Gastrocnemius medialis (tissue), 4 donors: ENCODE measurements around the gene CERS6. TPM values are rescaled to one million over a fixed set of nuclear protein-coding genes. Genes with fewer than 3 reads are reported as not detected.

Experiments
- ATAC-seq, 2 donors: fragments of 150-250 bp; one replicate each; pipeline ENCODE4 v1.9.1; 2016
- DNase-seq, 2 donors: peaks; one replicate each; pipeline ENCODE4 v3.0.0-alpha.2; 2019
- H3K27ac ChIP-seq, 4 donors: fragments of 200-600 bp; sonication (generic); 1 replicate in 1 of 4; 2 replicates in 3 of 4; pipeline ENCODE4 v1.5.1; 2016 to 2018; ENCODE audit warnings: mild to moderate bottlenecking in 2 of 4, moderate library complexity in 1 of 4
- H3K27me3 ChIP-seq, 3 donors: fragments of 200-600 bp; sonication (generic) in 2 of 3; 1 replicate in 1 of 3; 2 replicates in 2 of 3; pipeline versions ENCODE4 v1.5.1 to v1.6.0; 2016 to 2019; ENCODE audit warnings: mild to moderate bottlenecking in 1 of 3, moderate library complexity in 1 of 3
- H3K36me3 ChIP-seq, 2 donors: fragments of 200-600 bp; sonication (generic) in 1 of 2; one replicate each; pipeline ENCODE4 v1.5.1; 2017 to 2018
- H3K4me1 ChIP-seq, 2 donors: fragments of 200-600 bp; sonication (generic) in 1 of 2; one replicate each; pipeline ENCODE4 v1.5.1; 2016 to 2017; ENCODE audit warnings: mild to moderate bottlenecking in 2 of 2
- H3K4me3 ChIP-seq, 4 donors: fragments of 200-600 bp; sonication (generic) in 3 of 4; 1 replicate in 1 of 4; 2 replicates in 3 of 4; pipeline ENCODE4 v1.5.1; 2016 to 2019; ENCODE audit warnings: mild to moderate bottlenecking in 2 of 4
- H3K9me3 ChIP-seq, 3 donors: fragments of 200-600 bp; sonication (generic) in 2 of 3; 1 replicate in 1 of 3; 2 replicates in 2 of 3; pipeline ENCODE4 v1.5.1; 2016 to 2019
- CTCF ChIP-seq, 5 experiments: fragments of 450-650 bp in 3 of 5; fragments of 200-600 bp in 2 of 5; sonication (generic) in 2 of 5; IDR thresholded peaks in 4 of 5; conservative IDR thresholded peaks in 1 of 5; 1 replicate in 4 of 5; 2 replicates in 1 of 5; pipeline ENCODE4 v1.5.1; 2016 to 2019; ENCODE audit warnings: antibody characterized with exemption in 5 of 5, mild to moderate bottlenecking in 3 of 5, moderate library complexity in 3 of 5
- POLR2A ChIP-seq, 2 donors: fragments of 450-650 bp; IDR thresholded peaks; one replicate each; pipeline ENCODE4 v1.6.1; 2017; ENCODE audit warnings: antibody characterized with exemption in 2 of 2, mild to moderate bottlenecking in 2 of 2, moderate library complexity in 2 of 2
- in situ Hi-C, 4 donors: fragments of 200-750 bp; cut with MboI; loops; one replicate each; pipeline versions ENCODE4 v1.15.0 to v1.8.0; 2017; ENCODE audit warnings: low sequenced_read_pairs in 4 of 4
- intact Hi-C: fragments of 100-400 bp; cut with DNase I; formaldehyde crosslinking; loops from one replicate; pipeline ENCODE4 v1.15.1; 2023; ENCODE audit warnings: low total_unique reads
- total RNA-seq, 4 donors: library from RNA; depleted of rRNA; stranded (reverse); fragments of >200 nt; gene quantifications; one replicate each; pipeline versions ENCODE4 v1.1.0 to v1.2.3, GENCODE V29; 2016

CERS6 gene
- total RNA-seq, 4 donors from 2014 or later: 11.9 to 18.0 (median 14.7) TPM

DNA sequence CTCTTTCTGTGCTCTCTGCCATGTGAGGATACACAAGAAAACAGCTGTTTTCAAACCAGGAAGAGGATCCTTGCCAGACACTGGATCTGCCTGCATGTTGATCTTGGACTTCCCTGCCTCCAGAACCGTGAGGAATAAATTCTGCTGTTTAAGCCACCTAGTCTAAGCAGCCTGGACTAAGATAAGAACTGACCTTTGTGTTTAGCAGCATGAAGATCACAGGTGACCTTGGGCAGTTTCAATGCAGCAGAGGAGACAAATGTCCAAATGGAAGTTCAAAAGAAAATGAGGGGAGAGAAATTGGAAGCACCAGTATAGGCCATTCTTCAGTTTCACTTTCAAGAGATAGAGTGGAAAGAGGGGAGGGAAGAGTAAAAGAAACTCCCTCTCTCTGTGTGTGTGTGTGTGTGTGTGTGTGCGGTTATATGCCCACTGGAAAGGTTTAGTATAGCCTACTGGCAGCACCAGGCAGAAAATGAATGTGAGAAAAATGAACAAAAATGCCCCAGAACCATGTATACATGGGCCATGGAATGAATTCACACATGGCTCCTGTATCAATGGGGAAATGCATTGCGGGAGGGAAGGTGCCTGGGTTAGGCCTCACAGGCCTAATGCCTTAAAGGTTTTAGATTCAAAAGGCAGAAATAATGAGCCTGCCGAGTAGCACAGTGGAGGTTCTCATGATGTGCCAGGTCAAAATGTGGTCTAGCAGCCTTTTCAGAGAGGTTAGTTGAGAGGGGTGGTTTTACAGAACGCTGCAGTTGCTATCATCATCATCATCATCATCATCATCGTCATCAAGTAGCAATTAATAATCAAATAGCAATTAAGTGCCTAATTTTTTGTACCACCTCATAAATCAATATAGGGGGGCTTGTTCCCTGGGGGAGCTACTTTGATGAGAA is 1.1 kb upstream of the CERS6 start:
- Histone ChIP-seq H3K27ac (peak overlapping the region in 2 of 4 donors; percentile 84 to 89), H3K9me3 (no peaks in the 10 kb centered on the region), H3K4me1 (peaks cover 12 to 15% of the 10 kb centered on the region in 2 donors), H3K36me3 (no peaks in the 10 kb centered on the region), H3K4me3 (peak overlapping the region; percentile 65 to 95 (median 85)), H3K27me3 (no peaks in the 10 kb centered on the region)
- TF ChIP-seq CTCF (IDR thresholded peaks at IDR 0.05 in 4 of 5, conservative IDR thresholded peaks at IDR 0.05 in 1 of 5) (no peak), POLR2A (IDR thresholded peaks at IDR 0.05) (no peak)
- DNase-seq (no peak), ATAC-seq (no peak)
- intact Hi-C loops: loop anchor here (5.0 to 10.0 kb wide), 4 partner anchors 62 to 460 kb away; no protein-coding TSS in a partner anchor
- in situ Hi-C loops: no loop called here

DNA sequence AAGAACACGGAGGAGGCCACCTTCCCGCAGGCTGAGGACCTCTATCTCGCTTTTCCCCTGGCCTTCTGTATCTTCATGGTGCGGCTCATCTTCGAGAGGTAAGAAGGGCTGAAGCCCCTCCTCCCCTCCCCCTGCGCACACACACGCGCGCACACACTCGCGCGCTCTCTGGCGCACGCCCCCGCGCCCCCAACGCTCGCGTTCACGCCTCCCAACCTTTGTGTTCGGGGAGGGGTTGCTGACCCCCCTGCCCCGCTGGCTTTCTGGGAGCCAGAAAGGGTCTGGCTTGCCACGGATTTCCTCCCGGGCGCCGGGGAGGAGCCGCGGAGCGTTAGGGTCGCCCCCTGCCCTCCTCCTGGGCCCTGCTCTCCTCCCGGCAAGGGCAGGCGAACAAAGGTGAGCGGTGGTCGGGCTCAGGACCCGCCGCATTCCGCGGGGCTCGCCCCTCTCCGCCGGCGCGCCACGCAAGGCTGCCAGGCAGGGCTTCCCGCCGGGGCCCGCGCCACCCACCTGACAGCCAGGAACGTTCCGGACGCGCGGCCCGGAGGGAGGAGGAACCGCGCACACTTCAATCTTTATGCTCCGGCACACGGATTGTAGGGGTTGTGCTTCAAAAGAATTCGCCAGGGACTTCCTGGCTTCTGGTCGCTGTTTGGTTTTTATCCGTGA is 583 bp downstream of the CERS6 start:
- peaks cover 15 to 16% of the 10 kb centered on the region in 2 donors for H3K4me1 ChIP-seq
- DNase-seq: peak; percentile 17 to 20

DNA sequence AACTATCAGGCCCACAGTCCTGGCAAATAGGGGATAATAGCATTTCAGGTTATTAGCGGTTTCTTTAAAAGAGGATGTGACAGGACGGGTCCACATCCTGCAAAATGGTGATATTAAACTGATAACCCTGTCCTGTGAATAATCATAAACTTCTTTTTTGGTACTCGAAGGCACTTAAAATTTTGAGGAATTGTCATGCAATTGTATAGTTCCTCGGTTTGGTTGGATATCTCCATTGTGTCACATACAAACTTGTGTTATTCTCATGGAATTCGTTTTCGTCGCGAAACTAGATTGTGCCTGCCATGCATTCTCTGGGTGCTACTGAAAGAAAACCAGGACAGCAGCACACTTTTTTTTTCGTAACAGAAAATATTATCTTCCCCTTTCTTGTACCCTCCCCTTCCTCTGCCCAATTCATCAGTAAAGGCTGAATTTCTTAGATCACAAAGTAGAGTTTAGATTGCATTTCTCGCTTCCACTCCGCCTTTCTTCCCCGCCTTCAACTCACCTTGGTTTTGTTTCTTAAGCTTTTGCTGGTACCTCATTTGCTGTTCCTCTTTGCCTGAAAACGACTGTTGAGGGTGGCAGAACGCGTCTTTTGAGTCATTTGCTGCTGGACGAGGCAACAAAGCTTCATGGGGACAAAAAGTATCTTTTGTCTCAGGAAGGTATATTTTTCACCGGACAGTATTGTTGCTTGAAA is 1.3 kb downstream of the CERS6 start:
- peak overlapping the region in 3 of 4 donors; percentile 84 to 89 (median 88) for H3K27ac ChIP-seq

More for the DNA sequence above, 583 bp downstream of the CERS6 start:
- Histone ChIP-seq H3K27ac (peak overlapping the region; percentile 84 to 89 (median 87)), H3K4me3 (peak overlapping the region; percentile 78 to 95 (median 93)), H3K27me3 (no peaks in the 10 kb centered on the region), H3K36me3 (no peaks in the 10 kb centered on the region), H3K9me3 (no peaks in the 10 kb centered on the region)
- peak; percentile 52 to 63 for ATAC-seq
- intact Hi-C loops: loop anchor here (5.0 to 10.0 kb wide), 3 partner anchors 61 to 458 kb away; no protein-coding TSS in a partner anchor
- in situ Hi-C loops: no loop called here
- no peak for TF ChIP-seq CTCF (IDR thresholded peaks at IDR 0.05 in 4 of 5, conservative IDR thresholded peaks at IDR 0.05 in 1 of 5)

More for the DNA sequence above, 1.3 kb downstream of the CERS6 start:
- H3K4me1 ChIP-seq: peaks cover 15 to 16% of the 10 kb centered on the region in 2 donors
- intact Hi-C loops (loop anchor here (5.0 to 10.0 kb wide), 3 partner anchors 60 to 457 kb away; no protein-coding TSS in a partner anchor), in situ Hi-C loops (no loop called here)
- DNase-seq (no peak), ATAC-seq (no peak)
- TF ChIP-seq CTCF (IDR thresholded peaks at IDR 0.05 in 4 of 5, conservative IDR thresholded peaks at IDR 0.05 in 1 of 5) (no peak), POLR2A (IDR thresholded peaks at IDR 0.05) (no peak)
- H3K9me3 ChIP-seq: no peaks in the 10 kb centered on the region
- no peaks in the 10 kb centered on the region for H3K27me3 ChIP-seq
- peak overlapping the region; percentile 78 to 95 (median 93) for H3K4me3 ChIP-seq
- no peaks in the 10 kb centered on the region for H3K36me3 ChIP-seq
